WTC11 (cell line): Measurements from ENCODE around the gene DNAJC16. TPM values are rescaled to one million over a fixed set of nuclear protein-coding genes. Genes with fewer than 3 reads are reported as not detected.

Experiments used
- ATAC-seq: fragments of 200-7000 bp; cut with Tn5 transposase; 2 replicates; pipeline ENCODE4 v1.10.0; 2021; ENCODE audit warnings: mild to moderate bottlenecking, moderate library complexity
- CTCF ChIA-PET: fragments of 300-600 bp; sonication (Branson Sonifier 250); formaldehyde crosslinking; loops from one replicate; lab custom pipeline; 2021; ENCODE audit warnings: antibody characterized with exemption; lab: Charles Lee
- POLR2A ChIA-PET: fragments of 350-600 bp; sonication (Branson Sonifier 250); formaldehyde crosslinking; loops from one replicate; lab custom pipeline; 2021; ENCODE audit warnings: antibody characterized with exemption; lab: Charles Lee
- DNase-seq: peaks from one replicate; pipeline ENCODE4 v3.0.0; 2021; ENCODE audit warnings: low spot score
- H3K27ac Mint-ChIP-seq: 2 replicates; pipeline ENCODE4 v1.8.0; 2021; ENCODE audit warnings: mixed read lengths
- H3K27me3 Mint-ChIP-seq: 2 replicates; pipeline ENCODE4 v1.8.0; 2021; ENCODE audit warnings: low read depth, mild to moderate bottlenecking, moderate library complexity, mixed read lengths
- H3K36me3 Mint-ChIP-seq: 2 replicates; pipeline ENCODE4 v1.8.0; 2021; ENCODE audit warnings: mixed read lengths
- H3K4me1 Mint-ChIP-seq: 2 replicates; pipeline ENCODE4 v1.8.0; 2022; ENCODE audit warnings: mixed read lengths
- H3K4me3 Mint-ChIP-seq: 2 replicates; pipeline ENCODE4 v1.8.0; 2021; ENCODE audit warnings: mild to moderate bottlenecking, moderate library complexity, mixed read lengths
- H3K9me3 Mint-ChIP-seq: 2 replicates; pipeline ENCODE4 v1.8.0; 2021; ENCODE audit warnings: mixed read lengths
- AR ChIP-seq: fragments of 250-450 bp; sonication (Bioruptor Pico); IDR thresholded peaks from 2 replicates; pipeline ENCODE4 v1.9.0; 2021; ENCODE audit warnings: mild to moderate bottlenecking
- ATF3 ChIP-seq: sonication (generic); formaldehyde crosslinking; conservative IDR thresholded peaks from 2 replicates; pipeline ENCODE4 v1.8.1; 2022; ENCODE audit warnings: mild to moderate bottlenecking, missing genetic modification reagents
- GABPB1 ChIP-seq: sonication (generic); formaldehyde crosslinking; IDR thresholded peaks from 2 replicates; pipeline ENCODE4 v1.8.1; 2023; ENCODE audit warnings: mild to moderate bottlenecking, missing genetic modification reagents
- NFYB ChIP-seq: sonication (generic); formaldehyde crosslinking; conservative IDR thresholded peaks from 2 replicates; pipeline ENCODE4 v1.8.0; 2022; ENCODE audit warnings: low read depth, missing genetic modification reagents
- NR3C1 ChIP-seq: sonication (generic); formaldehyde crosslinking; conservative IDR thresholded peaks from 2 replicates; pipeline ENCODE4 v1.8.1; 2023; ENCODE audit warnings: low read depth, mild to moderate bottlenecking, missing genetic modification reagents
- PRDM15 ChIP-seq: sonication (generic); formaldehyde crosslinking; IDR thresholded peaks from 2 replicates; pipeline ENCODE4 v1.8.0; 2022; ENCODE audit warnings: missing genetic modification reagents
- USF2 ChIP-seq: sonication (generic); formaldehyde crosslinking; IDR thresholded peaks from 2 replicates; pipeline ENCODE4 v1.8.1; 2023; ENCODE audit warnings: mild to moderate bottlenecking, missing genetic modification reagents, moderate library complexity
- ZMAT4 ChIP-seq: fragments of 250-450 bp; sonication (Bioruptor Pico); IDR thresholded peaks from 2 replicates; pipeline ENCODE4 v1.9.0; 2021; ENCODE audit warnings: mild to moderate bottlenecking
- ZNF121 ChIP-seq: sonication (generic); formaldehyde crosslinking; IDR thresholded peaks from 2 replicates; pipeline ENCODE4 v1.8.0; 2023; ENCODE audit warnings: missing genetic modification reagents
- ZNF232 ChIP-seq: sonication (generic); formaldehyde crosslinking; IDR thresholded peaks from 2 replicates; pipeline ENCODE4 v1.8.0; 2022; ENCODE audit warnings: mild to moderate bottlenecking, missing genetic modification reagents
- total RNA-seq: library from RNA; stranded (reverse); gene quantifications from 3 replicates; pipeline ENCODE4 v1.2.3, GENCODE V29; 2021

Gene DNAJC16
- total RNA-seq, 1 experiment from 2014 or later, result 16.4 TPM

GRCh38 chr1:15609631-15610030 is 83.0 kb downstream of the DNAJC16 start (continued):
- TF ChIP-seq PRDM15 (CRISPR knock-in tag), result no peak

GRCh38 chr1:15610167-15610566 is 83.5 kb downstream of the DNAJC16 start:
- no peaks in the 10 kb centered on the region for H3K36me3 Mint-ChIP-seq

GRCh38 chr1:15616373-15617172 is 89.9 kb downstream of the DNAJC16 start:
- ATAC-seq (peak; percentile 64), DNase-seq (no peak)
- POLR2A ChIA-PET, result interaction anchor here (1.0 kb wide), 1 partner anchor 13 kb away, joined by 3 read pairs; no protein-coding TSS in a partner anchor
- peak overlapping the region; percentile 88 for H3K27ac Mint-ChIP-seq
- no peaks in the 10 kb centered on the region for H3K36me3 Mint-ChIP-seq
- CTCF ChIA-PET, result interaction anchor here (1.2 to 2.5 kb wide), 2 partner anchors 125 to 186 kb away, joined by 3 to 7 read pairs; no protein-coding TSS in a partner anchor
- peak overlapping the region; percentile 95 for H3K4me3 Mint-ChIP-seq
- no peak for TF ChIP-seq ZMAT4 (CRISPR knock-in tag)
- peaks cover 29% of the 10 kb centered on the region for H3K4me1 Mint-ChIP-seq
- no peaks in the 10 kb centered on the region for H3K9me3 Mint-ChIP-seq
- peaks cover 2% of the 10 kb centered on the region; the same call in 1 of the 2 replicates for H3K27me3 Mint-ChIP-seq

More at GRCh38 chr1:15610167-15610566, 83.5 kb downstream of the DNAJC16 start:
- ChIA-PET POLR2A (interaction anchor here (1.1 kb wide), 1 partner anchor 12 kb away, joined by 3 read pairs; no protein-coding TSS in a partner anchor), CTCF (no interaction called here)
- DNase-seq, result no peak
- TF ChIP-seq AR (CRISPR knock-in tag) (no peak), ZNF232 (no peak), USF2 (CRISPR knock-in tag) (no peak), GABPB1 (CRISPR knock-in tag) (peak; percentile 47), NFYB (CRISPR knock-in tag) (no peak), ATF3 (CRISPR knock-in tag) (no peak), ZNF121 (no peak), NR3C1 (CRISPR knock-in tag) (no peak)
- Mint-ChIP-seq H3K4me1 (no peaks in the 10 kb centered on the region), H3K27ac (no peak overlapping the region), H3K27me3 (peaks cover 30% of the 10 kb centered on the region), H3K9me3 (peaks cover 4% of the 10 kb centered on the region), H3K4me3 (no peak overlapping the region)
- ATAC-seq, result no peak
